NCI-H2107 (cell line): ENCODE results near the gene SHISA3.

ENCODE experiments used
- DNase-seq: peaks from one replicate; lab custom pipeline; 2025; lab: John Stamatoyannopoulos, UW

SHISA3 gene

DNA sequence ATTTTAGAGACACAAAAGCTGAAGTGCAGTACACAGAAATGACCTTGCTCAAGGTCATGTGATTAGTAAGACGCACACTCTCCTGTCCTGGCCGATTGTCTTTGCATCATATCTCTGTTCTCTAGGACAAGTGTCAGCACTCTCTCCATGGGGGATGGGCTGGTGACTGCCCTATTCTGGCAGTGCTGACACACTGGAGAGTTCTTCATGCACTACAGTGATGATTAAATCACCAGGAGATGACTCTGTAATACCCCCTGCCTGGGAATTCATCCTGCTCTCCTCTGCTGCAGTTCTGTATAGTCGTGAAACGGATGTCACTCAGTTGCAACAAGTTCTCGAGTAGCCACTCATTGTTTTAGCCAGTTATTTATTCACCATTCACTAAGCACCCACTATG is 5.3 kb upstream of the SHISA3 start:
- no peak for DNase-seq

- DNase-seq: no peak
Measured at GRCh38 chr4:42392436-42392835, 4.9 kb upstream of the SHISA3 start.

GRCh38 chr4:42395595-42395994 is 1.7 kb upstream of the SHISA3 start:
- DNase-seq: no peak

DNA sequence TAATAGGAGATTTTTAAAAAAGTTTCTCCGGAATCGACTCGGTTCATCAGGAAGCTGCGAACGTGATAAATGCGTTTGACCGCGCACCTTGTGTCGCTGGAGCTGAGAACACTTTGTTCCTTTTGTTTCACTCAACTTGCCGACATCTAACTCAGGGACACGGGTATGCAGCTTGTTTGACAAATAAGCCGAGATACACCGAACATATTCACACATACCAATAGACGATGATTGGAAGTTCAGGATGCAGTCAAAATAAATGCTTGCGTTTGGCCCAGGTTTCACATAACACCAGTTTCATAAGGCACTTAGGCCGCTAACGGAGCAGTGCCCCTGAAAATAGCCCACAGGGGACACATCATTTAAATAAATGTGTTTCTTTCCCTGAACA is 932 bp upstream of the SHISA3 start:
- no peak for DNase-seq

GRCh38 chr4:42397635-42398170 is 415 bp downstream of the SHISA3 start:
- DNase-seq: no peak

DNA sequence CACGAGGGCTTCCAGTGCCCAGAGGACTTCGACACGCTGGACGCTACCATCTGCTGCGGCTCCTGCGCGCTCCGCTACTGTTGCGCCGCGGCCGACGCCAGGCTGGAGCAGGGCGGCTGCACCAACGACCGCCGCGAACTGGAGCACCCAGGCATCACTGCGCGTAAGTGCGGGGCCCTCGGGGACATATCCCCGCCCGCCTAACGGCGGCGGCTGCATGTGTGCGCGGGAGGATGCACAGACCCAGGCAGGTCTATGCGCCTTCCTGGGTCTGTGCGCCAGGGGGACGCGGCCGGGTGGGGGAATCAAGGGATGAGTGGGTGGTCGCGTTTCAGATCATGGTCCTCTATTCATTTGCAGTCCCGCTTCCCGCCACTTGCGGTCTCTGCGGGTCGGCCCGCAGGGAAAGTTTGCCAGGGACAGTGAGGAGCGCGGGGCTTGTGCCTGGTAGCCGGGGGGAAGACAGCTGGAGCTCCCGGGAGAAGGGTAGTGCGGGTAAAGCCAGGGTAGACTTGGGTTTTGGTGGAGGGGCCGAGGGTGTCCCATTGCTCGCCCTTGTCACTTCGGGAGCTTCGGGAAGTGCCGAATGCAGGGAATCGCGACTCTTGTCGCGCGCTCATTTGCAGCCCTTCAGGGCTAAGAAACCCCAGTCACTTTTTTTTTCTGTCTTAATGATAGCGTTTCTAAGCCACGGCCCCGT is 1.0 kb downstream of the SHISA3 start:
- DNase-seq: no peak

DNA sequence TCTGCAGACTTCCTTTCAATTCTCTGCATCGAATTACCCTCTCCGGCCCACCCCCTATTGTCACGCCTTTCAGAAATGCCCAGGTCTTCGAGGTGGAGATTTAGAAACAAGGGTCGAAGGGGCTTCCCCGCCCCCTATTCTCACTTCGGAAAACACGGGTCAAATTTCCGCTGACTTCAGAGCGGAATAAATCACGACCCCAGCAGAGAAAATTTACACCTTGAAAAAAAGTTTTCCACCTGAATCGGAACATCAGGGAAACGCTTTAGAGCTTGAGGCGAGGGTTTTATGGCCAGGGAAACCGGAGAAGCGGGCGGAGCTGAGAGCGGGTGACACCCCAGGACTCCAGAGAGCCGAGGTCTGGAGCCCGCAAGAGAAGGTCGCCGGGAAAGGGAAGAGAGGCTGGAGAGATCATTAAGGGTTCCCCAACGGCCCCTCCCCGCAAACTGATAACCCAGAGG is 1.6 kb downstream of the SHISA3 start:
- DNase-seq: no peak

DNA sequence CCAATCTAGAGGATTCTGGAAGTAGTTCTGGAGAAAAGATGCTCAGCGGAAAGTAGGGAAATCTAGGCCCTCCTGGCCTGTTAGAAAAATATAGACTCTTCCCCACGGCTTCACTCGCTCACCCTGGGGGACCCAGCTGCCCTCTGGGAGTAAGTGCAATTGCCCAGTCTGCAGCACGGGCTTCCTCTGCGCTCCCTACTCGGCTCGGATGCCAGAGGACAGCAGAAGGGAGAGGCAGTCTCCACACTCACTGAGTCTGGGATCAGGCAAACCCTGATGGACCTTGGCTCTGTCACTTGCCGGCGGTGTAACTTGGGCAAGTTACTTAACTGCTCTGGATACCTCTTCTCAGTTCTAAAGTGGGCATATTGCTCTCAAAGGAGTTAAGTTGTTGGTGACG is 2.1 kb downstream of the SHISA3 start:
- DNase-seq: no peak

GRCh38 chr4:42401171-42401570 is 3.9 kb downstream of the SHISA3 start:
- no peak for DNase-seq

- DNase-seq: no peak
Measured at GRCh38 chr4:42404001-42404400, 6.7 kb downstream of the SHISA3 start.

GRCh38 chr4:42410446-42410845 is 13.2 kb downstream of the SHISA3 start:
- DNase-seq: no peak

GRCh38 chr4:42411803-42412202 is 14.5 kb downstream of the SHISA3 start:
- DNase-seq: no peak

DNA sequence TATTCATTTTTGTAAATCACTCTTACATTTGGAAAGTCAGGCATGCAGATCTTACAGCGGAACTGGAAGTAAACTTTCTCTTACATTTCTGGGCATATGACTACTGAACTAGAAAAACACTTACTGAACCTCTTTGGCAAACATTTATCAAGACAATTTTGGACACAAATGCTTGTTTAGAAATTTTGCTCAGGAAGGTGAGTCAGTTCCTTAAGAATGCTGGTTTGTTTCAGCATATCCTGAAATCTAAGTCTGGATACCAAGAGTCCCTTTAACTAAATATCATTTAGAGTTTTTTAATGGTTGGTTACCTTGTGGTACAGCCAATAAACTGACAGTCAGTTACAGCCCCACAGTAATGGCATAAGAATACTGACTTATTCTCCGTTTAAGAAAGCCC is 15.0 kb downstream of the SHISA3 start:
- no peak for DNase-seq

- no peak for DNase-seq
Measured at GRCh38 chr4:42415281-42415680, 18.0 kb downstream of the SHISA3 start.

DNA sequence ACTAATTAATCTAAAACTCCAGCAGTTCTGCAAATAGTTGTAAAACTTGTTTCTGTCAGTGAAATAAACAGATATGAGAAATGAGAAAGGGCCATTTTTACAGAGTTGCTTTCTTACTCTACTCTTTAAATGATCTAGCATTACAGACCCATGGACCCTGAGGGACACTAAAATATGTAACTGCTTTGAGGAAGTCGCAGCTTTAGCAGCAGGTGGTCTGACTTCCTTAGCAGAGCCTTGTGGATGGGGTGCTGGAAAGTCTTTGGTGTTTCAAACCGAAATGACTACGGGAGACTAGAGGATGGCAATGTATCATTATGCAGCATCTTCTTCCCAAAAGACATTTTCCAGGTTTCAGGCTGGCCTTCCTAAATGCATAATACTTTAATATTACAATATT is 18.7 kb downstream of the SHISA3 start:
- no peak for DNase-seq

GRCh38 chr4:42417550-42417949 is 20.3 kb downstream of the SHISA3 start:
- DNase-seq: no peak

DNA sequence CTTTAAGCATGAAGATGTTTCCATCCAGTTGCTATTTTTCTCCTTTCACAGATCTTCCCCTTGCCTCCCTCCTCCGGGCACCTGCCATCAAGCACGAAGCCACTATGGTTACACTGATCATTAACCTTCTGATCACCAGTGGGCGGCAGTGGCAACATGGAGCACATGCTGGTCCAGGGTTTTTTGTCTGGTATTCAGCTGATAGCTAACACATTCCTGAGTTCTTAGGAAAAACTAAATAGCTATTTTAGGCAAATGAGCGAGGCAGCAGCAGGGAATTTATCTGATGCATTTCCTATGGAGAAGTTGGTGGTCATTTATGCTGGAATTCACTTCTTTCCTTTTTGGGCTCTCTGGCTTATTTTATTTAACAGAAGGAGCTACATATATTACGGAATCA is 22.9 kb downstream of the SHISA3 start:
- no peak for DNase-seq

DNA sequence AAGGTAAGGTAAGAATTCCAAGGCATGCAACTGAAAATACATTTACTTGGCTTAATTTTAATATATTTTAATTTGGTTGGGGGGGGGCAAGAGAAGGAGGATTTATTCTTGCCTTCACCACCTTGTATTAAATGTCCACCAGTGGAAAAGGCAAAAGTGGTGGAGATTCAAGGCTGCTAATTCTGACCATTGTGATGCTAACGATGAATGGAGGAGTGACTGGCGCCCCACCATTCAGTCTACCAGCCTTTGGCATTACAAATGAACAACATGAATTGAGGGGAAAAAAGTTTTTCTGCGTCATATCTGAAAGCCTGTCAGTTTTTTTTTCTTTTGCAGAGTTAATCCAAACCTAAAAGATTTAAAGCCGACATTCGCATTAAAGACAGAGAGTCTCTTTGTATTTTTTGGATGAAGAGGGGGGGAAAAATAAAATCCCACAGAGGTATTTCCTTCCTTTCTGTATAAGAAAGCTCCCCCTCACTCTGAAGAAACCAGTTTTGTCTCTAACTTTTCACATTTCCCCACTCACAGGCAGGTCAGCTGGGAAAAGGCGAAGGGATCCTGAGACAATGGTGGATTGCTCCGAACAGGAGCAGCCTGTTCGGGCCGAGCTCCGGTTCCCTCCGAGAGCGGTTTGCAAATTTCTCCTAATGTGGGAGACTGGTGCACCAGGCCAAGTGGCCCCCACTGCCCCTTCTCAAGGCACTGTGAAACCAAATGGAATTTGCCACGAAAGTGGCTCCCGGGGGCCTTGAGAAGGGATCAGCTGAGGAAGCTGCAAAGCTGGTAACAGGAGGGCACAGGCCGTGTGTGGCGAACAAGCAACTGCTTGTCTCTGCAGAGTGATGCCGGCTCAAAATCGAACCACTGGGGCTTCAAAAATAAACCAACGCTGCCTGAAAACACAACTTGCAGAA is 28.1 kb downstream of the SHISA3 start:
- DNase-seq: no peak

DNA sequence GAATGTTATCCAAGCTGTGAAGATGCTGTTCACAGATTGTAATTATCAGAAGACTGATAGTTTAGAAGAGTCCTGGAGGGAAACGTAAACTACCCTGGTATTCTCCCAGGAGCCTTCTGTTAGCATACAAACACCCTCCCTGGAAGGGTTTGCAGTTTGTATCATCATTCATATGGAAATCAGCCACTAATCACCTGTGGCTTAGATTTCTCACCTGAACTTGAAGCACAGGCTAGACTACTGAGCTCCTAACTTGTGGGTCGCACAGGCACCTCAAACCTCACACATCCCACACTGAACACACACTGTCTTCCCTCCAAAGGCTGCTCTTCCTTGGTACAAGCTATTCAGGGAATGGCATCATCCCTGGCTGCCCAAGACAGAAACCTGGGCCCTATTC is 30.7 kb downstream of the SHISA3 start:
- no peak for DNase-seq

GRCh38 chr4:42436928-42437565 is 39.8 kb downstream of the SHISA3 start:
- no peak for DNase-seq

DNA sequence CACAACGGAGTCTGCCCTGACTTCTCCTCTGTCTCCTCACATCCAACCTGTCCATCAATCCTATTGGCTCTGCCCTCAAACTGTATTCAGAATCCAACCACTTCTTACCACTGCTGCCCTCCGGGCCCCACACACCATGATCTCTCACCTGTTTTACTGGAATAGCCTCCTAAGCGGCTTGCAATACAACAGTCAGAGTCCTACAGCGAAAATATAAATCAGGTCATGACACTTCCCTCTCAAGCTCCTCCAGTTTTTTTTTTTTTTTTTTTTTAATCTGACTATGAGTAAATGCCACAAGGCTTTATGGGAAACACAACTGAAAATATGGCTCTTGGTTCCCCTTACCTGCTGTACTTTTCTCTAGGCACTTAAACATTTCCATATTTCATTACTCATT is 42.8 kb downstream of the SHISA3 start:
- DNase-seq: no peak

DNA sequence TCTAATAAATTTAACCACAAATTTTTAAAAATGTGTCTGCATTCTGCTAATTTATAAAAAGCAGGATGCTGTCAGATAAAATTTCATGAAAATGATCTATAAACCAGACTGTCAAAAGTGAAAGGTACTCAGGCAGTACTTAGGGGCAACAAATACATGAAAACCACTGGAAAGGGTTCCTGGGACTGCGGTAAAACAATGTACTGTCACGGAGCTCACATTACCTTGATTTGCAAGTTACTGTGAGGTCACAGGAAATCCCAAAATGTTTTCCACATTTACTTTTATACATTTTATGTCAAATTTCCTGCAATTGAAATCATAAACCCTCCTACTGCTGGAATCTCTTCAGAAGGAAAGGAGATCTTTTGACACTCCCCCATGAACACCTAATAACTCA is 45.3 kb downstream of the SHISA3 start:
- DNase-seq: no peak

DNA sequence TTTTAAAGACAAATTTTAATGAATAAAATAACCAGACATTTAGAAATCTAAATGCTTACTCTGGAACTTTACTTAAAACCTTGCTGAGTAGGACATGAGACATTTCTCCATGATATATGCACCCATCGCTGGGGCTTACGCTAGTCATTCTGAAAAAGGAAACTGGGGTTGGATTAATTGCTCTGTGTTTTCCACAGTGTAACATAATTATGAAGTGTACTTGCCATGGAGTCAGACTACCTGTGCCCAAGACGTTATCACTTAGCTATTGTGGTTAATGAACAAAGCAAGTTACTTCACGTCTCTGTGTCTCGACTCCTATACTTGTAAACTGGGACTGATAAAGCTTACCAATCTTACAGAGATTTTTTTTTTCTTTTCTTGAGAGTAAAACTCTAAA is 47.8 kb downstream of the SHISA3 start:
- DNase-seq: no peak
